C1 segment of cervical spinal cord (tissue), 14 donors: Measurements from ENCODE around the gene STK11IP.

ENCODE experiments used
- DNase-seq, 14 donors: peaks; one replicate each; lab custom pipeline; 2025; lab: John Stamatoyannopoulos, UW

STK11IP gene

DNA sequence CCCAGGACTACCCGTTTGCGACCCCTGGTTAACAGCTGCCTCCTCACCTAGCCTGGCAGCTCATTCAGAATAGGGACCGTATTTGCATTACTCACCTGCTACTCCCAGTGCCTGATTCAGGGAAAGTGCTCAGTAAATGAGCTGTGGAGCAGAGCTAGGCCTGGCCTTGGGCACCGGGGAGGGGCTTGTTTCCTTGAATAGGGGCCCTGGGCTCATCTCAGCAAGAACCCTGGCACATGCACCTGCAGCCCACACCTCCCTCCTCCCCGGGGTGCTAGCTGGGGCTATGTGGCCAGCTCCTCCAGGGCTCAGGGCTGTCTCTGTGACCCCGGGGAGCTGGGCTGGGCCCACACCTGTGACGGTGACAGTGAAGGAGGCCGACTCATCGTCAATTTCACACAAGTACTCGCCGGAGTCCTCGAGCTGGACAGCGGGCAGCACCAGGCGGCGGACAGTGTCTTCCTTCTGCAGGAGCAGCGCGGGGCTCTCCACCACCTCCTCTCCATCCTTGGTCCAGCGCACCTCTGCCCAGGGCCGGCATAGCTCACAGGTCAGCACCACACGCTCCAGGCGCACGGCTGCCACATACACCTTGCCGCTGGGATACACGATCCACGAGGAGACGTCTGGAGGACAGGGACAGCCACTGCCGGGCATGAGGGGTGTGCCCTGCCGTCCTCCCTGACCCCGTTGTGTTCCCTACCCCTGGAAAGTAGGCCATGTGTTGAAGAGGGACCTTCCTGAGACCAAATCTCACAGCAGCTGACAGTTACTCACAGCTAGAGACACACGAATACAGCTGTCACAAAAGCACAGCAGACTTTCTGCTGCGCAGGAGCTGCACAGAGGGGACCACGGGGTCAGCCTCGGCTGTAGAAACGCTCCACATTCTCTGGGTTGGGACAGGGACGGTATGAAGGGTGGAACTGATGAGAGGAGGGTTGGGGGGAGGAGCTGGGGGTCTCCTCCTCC lies 35.3 kb upstream of the STK11IP start:
- no peak for DNase-seq

GRCh38 chr2:219563271-219563928 lies 34.3 kb upstream of the STK11IP start:
- DNase-seq = no peak

DNA sequence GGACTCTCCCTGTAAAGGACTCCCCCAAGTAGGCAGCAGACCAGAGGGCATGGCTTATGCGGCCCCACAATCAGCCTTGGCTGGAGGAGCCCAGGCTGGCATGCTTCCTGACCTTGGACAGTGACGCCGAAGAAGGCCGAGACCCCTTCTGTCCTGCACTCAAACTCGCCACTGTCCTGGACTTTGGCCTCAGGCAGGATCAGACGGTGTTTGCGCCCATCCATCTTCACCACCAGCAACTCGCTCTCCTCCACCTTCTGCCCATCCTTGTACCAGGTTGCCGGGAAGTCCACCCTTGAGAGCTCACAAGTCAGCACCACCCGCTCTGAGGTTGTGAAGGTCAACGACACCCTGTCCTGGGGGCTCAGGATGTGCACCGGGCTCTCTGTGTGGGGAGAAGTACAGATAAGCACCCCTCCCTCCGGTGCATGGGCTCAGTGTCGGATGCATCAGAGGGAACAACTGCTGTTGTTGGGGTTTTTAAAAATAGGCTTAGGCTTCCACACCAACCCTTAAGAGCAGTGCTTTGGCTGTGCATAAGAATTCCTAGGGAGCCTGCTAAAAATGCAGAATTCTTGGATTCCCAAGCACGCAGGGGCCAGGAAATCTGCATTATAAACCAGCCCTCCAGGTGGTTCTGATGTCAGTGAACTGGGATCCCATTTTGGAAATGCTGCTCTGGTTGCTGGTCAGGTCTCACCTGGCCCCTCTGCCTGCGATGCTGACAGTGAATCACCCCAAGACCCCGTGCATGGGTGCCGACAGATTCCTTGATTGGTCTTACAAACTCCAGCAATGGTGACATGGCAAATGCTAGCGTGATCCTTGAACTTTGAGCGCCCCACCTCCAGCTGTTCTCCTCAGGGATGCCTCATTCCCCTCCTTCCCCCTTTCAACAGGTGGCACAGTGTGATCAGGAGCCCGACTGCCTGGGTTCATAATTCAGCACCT lies 32.3 kb upstream of the STK11IP start:
- no peak for DNase-seq

DNA sequence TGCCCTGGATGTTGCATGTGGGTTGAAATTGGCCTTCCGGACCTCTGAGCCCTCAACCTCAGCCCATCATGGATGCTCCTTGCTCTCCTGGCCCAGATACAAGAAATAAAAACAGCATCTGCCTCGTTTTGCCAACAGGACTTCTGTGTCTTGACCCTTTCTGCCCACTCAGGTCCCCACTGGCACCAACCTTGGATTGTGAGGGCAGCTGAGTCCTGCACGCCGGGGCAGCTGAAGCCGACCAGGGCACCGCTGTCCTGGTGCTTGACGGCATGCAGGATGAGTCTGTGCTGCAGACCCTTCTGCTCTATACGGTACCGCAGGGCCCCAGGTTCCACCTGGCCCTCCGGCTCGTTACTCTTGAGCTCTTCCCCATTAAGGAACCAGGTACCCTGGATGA lies 31.0 kb upstream of the STK11IP start:
- DNase-seq = no peak

DNA sequence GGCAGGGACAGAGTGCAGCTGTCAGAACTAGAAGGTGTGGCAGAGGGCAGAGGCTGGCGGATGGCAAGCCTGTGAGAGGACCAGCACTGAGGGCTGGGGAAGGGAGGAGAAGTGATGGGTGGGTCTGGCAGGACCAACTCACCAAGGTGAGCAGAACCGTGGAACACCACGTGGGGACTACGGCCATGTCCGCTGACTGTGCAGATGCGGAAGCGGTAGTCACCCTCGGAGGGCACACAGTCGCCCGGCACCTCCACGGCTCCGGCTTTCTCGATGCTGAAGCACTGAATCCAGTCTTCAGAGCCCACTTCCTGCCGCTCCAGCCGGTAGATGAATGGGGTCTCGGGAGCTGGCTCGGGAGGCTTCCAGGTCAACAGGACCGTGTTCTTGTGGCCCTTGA lies 30.5 kb upstream of the STK11IP start:
- no peak for DNase-seq

GRCh38 chr2:219567791-219568361 lies 29.8 kb upstream of the STK11IP start:
- no peak for DNase-seq

DNA sequence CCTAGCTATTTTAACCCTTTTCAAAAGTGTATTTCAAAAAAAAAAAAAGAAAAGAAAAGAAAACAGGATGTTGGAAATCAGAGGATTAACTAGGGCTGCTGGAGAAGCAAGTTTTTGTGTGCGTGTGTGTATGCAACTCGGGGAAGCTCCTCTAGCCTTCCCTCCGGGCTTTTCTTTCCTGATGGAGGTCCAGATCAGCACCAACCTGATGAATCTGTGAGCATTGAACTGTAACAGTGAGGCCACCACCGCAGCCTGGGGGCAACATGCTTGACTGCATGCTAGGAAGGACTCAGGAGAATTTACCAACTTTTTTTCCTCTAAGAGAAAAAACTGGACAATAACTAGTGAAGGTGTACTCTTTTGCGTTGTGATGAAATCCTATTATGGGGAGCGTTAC lies 28.6 kb upstream of the STK11IP start:
- DNase-seq = no peak

DNA sequence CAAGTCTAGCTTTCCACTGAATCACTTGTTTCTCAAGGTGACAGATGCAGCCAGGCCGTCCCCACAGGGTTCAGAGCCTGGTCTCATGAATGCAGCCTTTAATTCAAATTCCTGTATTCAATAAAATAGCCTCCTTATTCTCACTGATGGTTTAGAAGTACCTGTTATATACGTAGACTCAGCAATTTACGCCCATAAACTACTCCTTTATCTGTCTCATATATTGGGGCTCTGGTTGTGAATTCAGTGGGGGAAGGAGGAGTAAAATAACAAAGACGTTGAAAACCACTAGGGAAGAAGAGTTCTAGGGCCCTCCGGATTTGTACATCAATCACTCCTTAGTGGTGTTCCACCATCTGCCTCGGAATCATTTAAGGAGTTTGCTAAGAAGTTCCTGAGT lies 28.0 kb upstream of the STK11IP start:
- no peak for DNase-seq

DNA sequence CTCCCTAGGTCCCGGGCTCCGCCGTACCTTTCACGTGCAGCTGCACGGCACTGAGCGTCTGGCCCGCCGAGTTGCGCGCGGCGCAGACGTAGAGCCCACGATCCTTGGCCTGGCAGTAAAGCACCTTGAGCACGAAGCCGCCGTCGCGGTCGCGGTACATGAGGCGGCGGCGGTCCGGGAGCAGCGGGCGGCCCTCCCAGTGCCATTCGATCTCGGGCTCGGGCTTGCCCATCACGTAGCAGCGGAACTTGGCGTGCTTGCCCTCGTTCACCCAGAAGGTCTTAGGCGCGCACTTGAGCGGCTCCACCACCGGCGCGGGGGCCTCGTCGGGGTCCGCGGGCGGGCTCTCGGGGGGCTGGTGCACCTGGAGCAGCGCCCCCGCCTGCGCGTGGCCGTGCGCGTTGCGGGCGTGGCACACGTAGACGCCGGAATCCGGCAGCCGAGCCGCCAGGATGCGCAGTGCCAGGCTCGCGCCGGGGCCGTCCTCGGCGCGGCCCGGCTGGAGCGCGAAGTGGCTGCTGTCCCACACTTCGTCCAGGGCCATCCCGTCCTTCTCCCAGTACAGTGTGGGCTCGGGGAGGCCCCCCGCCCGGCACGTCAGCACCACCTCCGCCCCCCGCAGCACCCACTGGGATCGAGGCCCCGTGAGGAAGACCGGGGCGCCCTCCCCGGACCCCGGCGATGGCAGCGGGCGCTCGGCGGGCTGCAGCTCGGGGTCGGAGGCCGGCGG lies 27.3 kb upstream of the STK11IP start:
- peak in 2 of 14 donors; percentile 46 to 59 for DNase-seq

DNA sequence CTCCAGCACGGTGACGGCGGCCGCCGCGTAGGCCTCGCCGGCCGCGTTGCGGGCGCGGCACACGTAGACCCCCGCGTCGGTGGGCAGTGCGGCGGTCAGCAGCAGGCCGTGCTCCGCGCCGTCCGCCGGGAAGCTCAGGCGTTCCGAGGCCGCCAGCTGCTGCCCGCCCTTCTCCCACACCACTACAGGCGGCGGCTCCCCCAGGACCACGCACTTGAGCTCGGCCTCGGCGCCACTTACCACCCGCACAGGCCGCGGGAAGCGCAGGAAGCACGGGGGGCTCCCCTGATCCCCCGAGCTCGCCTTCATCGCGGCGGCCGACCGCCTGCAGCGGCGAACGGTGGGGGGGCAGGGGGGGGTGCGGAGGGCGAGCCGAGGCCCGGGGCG lies 26.7 kb upstream of the STK11IP start:
- DNase-seq = peak in 2 of 14 donors; percentile 32 to 46

GRCh38 chr2:219571311-219572236 lies 26.1 kb upstream of the STK11IP start, which contains the start of gene OBSL1:
TSS of gene OBSL1 (minus strand) at chr2:219571539. CDS start at chr2:219571232, 307 bp downstream.
- peak in 10 of 14 donors; percentile 4 to 64 (median 24) for DNase-seq

GRCh38 chr2:219572237-219573001 lies 25.2 kb upstream of the STK11IP start, which contains the start of gene INHA:
TSS of gene INHA (plus strand) at chr2:219572310. CDS start at chr2:219572375, 65 bp downstream.
- DNase-seq = no peak

GRCh38 chr2:219573166-219573565 lies 24.5 kb upstream of the STK11IP start:
- no peak for DNase-seq

DNA sequence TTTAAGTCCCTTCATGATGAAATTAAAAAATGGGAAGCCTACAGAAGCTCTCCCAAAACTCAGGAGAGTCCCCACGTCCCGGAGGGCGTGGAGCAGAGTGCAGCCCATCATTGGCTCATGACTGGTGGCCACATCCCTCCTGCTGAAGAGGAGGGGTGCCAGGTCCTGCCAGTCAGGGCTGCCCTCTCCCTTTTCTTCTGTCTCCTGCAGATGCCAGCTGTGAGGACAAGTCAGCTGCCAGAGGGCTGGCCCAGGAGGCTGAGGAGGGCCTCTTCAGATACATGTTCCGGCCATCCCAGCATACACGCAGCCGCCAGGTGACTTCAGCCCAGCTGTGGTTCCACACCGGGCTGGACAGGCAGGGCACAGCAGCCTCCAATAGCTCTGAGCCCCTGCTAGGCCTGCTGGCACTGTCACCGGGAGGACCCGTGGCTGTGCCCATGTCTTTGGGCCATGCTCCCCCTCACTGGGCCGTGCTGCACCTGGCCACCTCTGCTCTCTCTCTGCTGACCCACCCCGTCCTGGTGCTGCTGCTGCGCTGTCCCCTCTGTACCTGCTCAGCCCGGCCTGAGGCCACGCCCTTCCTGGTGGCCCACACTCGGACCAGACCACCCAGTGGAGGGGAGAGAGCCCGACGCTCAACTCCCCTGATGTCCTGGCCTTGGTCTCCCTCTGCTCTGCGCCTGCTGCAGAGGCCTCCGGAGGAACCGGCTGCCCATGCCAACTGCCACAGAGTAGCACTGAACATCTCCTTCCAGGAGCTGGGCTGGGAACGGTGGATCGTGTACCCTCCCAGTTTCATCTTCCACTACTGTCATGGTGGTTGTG lies 23.0 kb upstream of the STK11IP start:
- no peak for DNase-seq

DNA sequence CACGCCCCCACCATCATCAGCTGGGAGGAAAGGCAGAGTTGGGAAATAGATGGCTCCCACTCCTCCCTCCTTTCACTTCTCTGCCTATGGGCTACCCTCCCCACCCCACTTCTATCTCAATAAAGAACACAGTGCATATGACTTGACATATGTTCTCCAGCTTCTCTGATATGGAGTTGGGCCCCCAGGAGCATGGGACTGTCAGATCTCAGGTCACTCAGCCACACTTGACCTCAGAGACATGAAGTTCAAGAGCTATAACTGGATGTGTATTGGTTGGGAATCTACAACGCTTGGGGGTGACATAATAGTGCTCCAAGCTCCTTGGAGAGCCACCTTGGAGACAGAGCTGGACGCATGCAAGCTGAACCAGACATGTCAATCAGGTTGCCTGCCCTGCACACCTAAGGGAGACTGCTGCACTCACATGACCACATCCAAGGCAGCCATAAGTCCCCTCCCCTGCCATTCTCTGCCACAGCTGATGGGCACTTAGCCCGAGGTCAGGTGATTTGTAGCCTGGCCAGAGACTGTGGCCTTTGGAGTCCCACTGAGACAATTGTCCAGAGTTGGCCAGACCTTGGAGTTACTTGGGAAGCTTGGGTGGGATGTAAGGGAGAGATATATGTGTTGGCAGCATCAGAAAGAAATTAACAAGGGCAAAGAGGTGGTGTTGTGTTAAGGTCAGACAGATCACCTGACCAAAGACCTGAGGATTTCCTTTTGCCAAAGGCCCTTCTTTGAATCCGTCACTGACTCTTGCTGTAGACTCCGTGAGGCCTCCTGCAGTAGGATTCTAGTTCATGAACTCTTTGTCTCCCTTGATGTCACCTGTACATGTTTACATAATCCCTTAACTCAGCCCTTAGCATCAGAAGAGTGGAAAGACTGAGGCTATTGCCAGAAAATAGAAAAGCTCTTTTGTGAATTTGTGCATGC lies 21.8 kb upstream of the STK11IP start:
- no peak for DNase-seq
